Hypothalamus (tissue), 51 donors: ENCODE results near the gene COX7A2L.
"Not testable (repeated sequence)": the region's sequence is repeated elsewhere in the genome, so short reads cannot be mapped to it uniquely, and the experiment has no call there.

Experiments used
- DNase-seq, 51 donors: peaks; one replicate each; lab custom pipeline; 2025; lab: John Stamatoyannopoulos, UW

COX7A2L gene

GRCh38 chr2:42368817-42369531, 8.0 kb upstream of the COX7A2L start:
- no peak for DNase-seq

- peak in 1 of 51 donors; percentile 38 for DNase-seq
Observed at GRCh38 chr2:42367835-42368234, 6.8 kb upstream of the COX7A2L start.

- DNase-seq: no peak
Observed at GRCh38 chr2:42366411-42366810, 5.4 kb upstream of the COX7A2L start.

- no peak for DNase-seq
Observed at GRCh38 chr2:42364658-42365057, 3.6 kb upstream of the COX7A2L start.

GRCh38 chr2:42363413-42363812, 2.4 kb upstream of the COX7A2L start:
- DNase-seq: peak in 1 of 51 donors; percentile 20

- DNase-seq: no peak
Observed at GRCh38 chr2:42361728-42362283, 789 bp upstream of the COX7A2L start.

- DNase-seq: peak in 1 of 51 donors; percentile 30
Observed at GRCh38 chr2:42360493-42360889, 526 bp downstream of the COX7A2L start.

- no peak for DNase-seq
Observed at GRCh38 chr2:42359965-42360483, 993 bp downstream of the COX7A2L start.

GRCh38 chr2:42359304-42359964, 1.6 kb downstream of the COX7A2L start:
- no peak for DNase-seq

- DNase-seq: no peak
Observed at GRCh38 chr2:42353792-42354429, 7.1 kb downstream of the COX7A2L start.

- DNase-seq: no peak
Observed at GRCh38 chr2:42351864-42352263, 9.2 kb downstream of the COX7A2L start.

- DNase-seq: no peak
Observed at GRCh38 chr2:42350434-42351063, 10.5 kb downstream of the COX7A2L start.

- DNase-seq: no peak
Observed at GRCh38 chr2:42348113-42348805, 12.8 kb downstream of the COX7A2L start.

GRCh38 chr2:42347518-42347917, 13.5 kb downstream of the COX7A2L start:
- DNase-seq: not testable (repeated sequence)

GRCh38 chr2:42346856-42347255, 14.2 kb downstream of the COX7A2L start:
- DNase-seq: not testable (repeated sequence)

- peak in 1 of 51 donors; percentile 8 for DNase-seq
Observed at GRCh38 chr2:42345986-42346385, 15.0 kb downstream of the COX7A2L start.

GRCh38 chr2:42342795-42343241, 18.2 kb downstream of the COX7A2L start:
- no peak for DNase-seq

- peak in 1 of 51 donors; percentile 9 for DNase-seq
Observed at GRCh38 chr2:42342061-42342794, 18.8 kb downstream of the COX7A2L start.

GRCh38 chr2:42340938-42341636, 19.9 kb downstream of the COX7A2L start:
- DNase-seq: peak in 1 of 51 donors; percentile 6
